ENCODE measurements around the gene CCDC158.
"Not testable (repeated sequence)": the region's sequence is repeated elsewhere in the genome, so short reads cannot be mapped to it uniquely, and the experiment has no call there.

CCDC158 gene

DNA sequence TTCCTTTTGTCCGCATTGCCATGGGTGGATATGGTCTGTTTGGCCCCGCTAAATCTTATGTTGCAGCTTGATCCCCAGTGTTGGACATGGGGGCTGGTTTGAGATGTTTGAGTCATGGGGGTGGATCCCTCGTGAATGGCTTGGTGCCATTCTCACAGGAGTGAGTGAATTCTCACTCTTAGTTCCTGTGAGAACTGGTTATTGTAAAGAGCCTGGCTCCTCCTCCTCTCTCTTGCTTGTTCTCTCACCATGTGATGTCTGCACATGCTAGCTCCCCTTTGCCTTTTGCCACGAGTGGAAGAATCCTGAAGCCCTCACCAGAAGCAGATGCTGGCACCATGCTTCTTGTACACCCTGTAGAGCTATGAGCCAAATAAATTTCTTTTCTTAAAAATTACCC, 137.0 kb downstream of the CCDC158 start:
- Mint-ChIP-seq H3K27me3 (ENCODE audit: low read depth) (no peaks in the 10 kb centered on the region), H3K27ac (no peak overlapping the region), H3K4me3 (no peak overlapping the region), H3K36me3 (ENCODE audit: low read depth) (no peaks in the 10 kb centered on the region), H3K4me1 (no peaks in the 10 kb centered on the region), H3K9me3 (peaks cover 24% of the 10 kb centered on the region)
- TF ChIP-seq, protein P1, sequence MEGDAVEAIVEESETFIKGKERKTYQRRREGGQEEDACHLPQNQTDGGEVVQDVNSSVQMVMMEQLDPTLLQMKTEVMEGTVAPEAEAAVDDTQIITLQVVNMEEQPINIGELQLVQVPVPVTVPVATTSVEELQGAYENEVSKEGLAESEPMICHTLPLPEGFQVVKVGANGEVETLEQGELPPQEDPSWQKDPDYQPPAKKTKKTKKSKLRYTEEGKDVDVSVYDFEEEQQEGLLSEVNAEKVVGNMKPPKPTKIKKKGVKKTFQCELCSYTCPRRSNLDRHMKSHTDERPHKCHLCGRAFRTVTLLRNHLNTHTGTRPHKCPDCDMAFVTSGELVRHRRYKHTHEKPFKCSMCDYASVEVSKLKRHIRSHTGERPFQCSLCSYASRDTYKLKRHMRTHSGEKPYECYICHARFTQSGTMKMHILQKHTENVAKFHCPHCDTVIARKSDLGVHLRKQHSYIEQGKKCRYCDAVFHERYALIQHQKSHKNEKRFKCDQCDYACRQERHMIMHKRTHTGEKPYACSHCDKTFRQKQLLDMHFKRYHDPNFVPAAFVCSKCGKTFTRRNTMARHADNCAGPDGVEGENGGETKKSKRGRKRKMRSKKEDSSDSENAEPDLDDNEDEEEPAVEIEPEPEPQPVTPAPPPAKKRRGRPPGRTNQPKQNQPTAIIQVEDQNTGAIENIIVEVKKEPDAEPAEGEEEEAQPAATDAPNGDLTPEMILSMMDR (IDR thresholded peaks at IDR 0.05; ENCODE audit: unreplicated experiment in 3 of 3), result no peak

DNA sequence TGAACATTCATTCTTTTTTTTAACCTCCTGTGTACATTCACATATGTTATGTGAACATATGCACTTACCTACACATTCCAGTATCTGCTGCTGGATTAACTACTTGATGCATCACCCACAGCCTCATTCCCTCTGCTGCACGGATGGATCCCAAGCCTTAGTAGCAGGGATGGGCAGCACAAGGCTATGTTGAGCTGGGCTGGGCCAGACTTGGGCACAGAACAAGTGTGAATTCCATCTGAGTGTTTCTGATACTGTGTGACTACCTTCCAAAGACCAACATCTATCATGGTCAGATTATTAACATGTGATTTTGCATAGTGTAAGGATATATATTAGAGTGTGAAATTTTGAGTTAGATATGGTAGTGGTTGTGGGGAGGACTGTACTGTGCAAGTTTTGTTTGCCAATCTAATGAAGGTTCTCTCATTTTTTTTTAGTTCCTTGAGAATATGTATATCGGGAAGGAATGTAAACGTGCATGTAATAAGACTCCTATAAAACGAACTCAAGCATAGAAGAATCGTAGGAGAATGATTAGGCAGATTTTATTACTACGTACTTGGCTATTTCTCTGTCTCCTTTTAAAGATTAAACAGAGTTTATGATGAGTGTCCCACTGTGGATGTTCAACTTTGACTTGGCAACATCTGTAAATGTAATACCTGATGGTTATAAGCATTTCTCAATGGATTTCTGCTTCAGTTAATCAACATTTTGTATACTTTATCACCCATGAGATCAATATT, 137.8 kb downstream of the CCDC158 start:
- H3K9me3 Mint-ChIP-seq, result peaks cover 21% of the 10 kb centered on the region
- no peaks in the 10 kb centered on the region for H3K27me3 Mint-ChIP-seq (ENCODE audit: low read depth)
- TF ChIP-seq, protein P1 (IDR thresholded peaks at IDR 0.05; ENCODE audit: unreplicated experiment in 3 of 3), result no peak
- H3K4me3 Mint-ChIP-seq, result no peak overlapping the region
- no peaks in the 10 kb centered on the region for H3K36me3 Mint-ChIP-seq (ENCODE audit: low read depth)
- no peaks in the 10 kb centered on the region for H3K4me1 Mint-ChIP-seq
- no peak overlapping the region for H3K27ac Mint-ChIP-seq

- H3K27me3 Mint-ChIP-seq (ENCODE audit: low read depth); H3K4me3 Mint-ChIP-seq; H3K27ac Mint-ChIP-seq; H3K9me3 Mint-ChIP-seq; H3K4me1 Mint-ChIP-seq; H3K36me3 Mint-ChIP-seq (ENCODE audit: low read depth): not testable (repeated sequence)
Measured at GRCh38 chr4:76281594-76281993, 139.3 kb downstream of the CCDC158 start.

- no peak overlapping the region for H3K27ac Mint-ChIP-seq
- no peak overlapping the region for H3K4me3 Mint-ChIP-seq
- no peaks in the 10 kb centered on the region for H3K4me1 Mint-ChIP-seq
- H3K27me3 Mint-ChIP-seq (ENCODE audit: low read depth), result no peaks in the 10 kb centered on the region
- no peaks in the 10 kb centered on the region for H3K36me3 Mint-ChIP-seq (ENCODE audit: low read depth)
- peaks cover 1% of the 10 kb centered on the region for H3K9me3 Mint-ChIP-seq
- TF ChIP-seq, protein P1 (IDR thresholded peaks at IDR 0.05; ENCODE audit: unreplicated experiment in 3 of 3), result no peak
Measured at GRCh38 chr4:76280488-76281441, 140.2 kb downstream of the CCDC158 start.

GRCh38 chr4:76279462-76279861, 141.5 kb downstream of the CCDC158 start:
- no peaks in the 10 kb centered on the region for H3K4me1 Mint-ChIP-seq
- TF ChIP-seq, protein P1 (IDR thresholded peaks at IDR 0.05; ENCODE audit: unreplicated experiment in 3 of 3), result no peak

DNA sequence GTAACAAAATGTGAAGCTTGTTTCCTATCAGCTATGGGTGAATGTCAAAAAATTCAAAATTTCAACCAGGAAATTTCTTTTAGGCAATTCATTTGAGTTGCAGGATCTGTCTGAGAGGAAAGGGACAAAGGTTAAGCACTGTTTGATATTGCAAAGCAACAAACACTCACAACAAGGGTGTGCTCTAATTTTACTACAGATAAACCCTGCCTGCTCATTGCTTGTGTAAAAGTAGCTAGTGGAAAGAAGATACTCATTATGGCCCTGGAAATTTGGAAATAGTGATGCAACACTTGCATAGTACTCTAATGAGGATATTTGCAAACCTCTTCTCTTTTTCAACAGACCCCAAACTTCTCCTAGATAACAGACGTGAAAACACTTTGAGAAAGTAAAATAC, 142.4 kb downstream of the CCDC158 start:
- Mint-ChIP-seq H3K4me1 (no peaks in the 10 kb centered on the region), H3K4me3 (no peak overlapping the region), H3K27ac (no peak overlapping the region), H3K27me3 (ENCODE audit: low read depth) (no peaks in the 10 kb centered on the region), H3K36me3 (ENCODE audit: low read depth) (no peaks in the 10 kb centered on the region), H3K9me3 (no peaks in the 10 kb centered on the region)
- TF ChIP-seq, protein P1 (IDR thresholded peaks at IDR 0.05; ENCODE audit: unreplicated experiment in 3 of 3), result no peak

More at GRCh38 chr4:76279462-76279861, 141.5 kb downstream of the CCDC158 start:
- no peaks in the 10 kb centered on the region for H3K27me3 Mint-ChIP-seq (ENCODE audit: low read depth)
- no peaks in the 10 kb centered on the region for H3K36me3 Mint-ChIP-seq (ENCODE audit: low read depth)
- H3K9me3 Mint-ChIP-seq, result no peaks in the 10 kb centered on the region
- H3K27ac Mint-ChIP-seq, result no peak overlapping the region
- no peak overlapping the region for H3K4me3 Mint-ChIP-seq
